ENCODE measurements around the gene PHLPP1. TPM values are rescaled to one million over a fixed set of nuclear protein-coding genes. Genes with fewer than 3 reads are reported as not detected.

PHLPP1 gene
- total and polyA plus RNA-seq, 5 experiments from 2014 or later: 0.17 to 9.4 (median 0.44) TPM

DNA sequence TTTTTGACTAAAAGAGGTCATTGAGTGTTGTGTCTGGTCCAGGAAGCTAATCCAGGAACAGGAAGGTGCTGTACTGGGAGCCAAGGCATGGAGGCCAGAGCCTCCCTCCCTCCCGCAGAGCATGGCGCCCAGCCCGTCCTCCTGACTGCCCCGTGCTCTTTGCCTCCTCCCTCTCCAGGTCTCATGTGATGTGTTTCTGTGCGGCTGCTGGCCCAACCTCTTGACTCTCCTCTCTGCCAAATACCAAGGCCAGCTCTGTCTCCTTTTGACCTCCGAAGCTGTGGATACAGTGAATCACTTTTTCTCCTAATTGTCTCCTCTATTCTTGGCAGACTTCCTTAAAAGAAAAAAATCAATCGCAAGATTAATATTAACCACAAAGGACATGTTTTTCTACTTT lies 284.1 kb downstream of the PHLPP1 start:
- no peak overlapping the region for H3K27ac Mint-ChIP-seq

DNA sequence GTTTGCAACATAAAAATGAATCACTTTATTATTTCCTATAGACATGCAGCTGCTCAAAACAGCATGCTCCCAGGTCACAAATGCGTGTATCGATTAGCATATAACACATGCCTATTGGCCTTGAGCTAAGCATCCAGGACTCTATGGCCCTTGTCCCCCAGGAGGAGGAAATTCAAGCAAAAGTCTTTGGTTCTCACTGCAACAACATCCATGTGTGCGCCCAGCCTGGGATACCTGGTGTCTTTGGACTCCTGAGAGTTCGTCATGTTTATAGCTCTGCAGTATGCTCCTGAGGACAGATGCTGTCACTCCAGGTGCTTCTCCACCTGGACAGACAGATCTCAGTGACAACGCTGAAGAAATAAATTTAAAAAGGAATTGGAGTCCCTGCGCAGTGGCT lies 284.6 kb downstream of the PHLPP1 start:
- POLR2A ChIA-PET: no interaction called here
- Mint-ChIP-seq H3K9me3 (no peaks in the 10 kb centered on the region), H3K36me3 (no peaks in the 10 kb centered on the region), H3K27ac (no peak overlapping the region), H3K4me3 (no peak overlapping the region), H3K4me1 (peaks cover 0 to 3% (median 0%) of the 10 kb centered on the region in 4 donors), H3K27me3 (peaks cover 0 to 4% (median 2%) of the 10 kb centered on the region in 5 donors)
- DNase-seq: no peak
- ATAC-seq: no peak

More for the DNA sequence above, 284.1 kb downstream of the PHLPP1 start:
- H3K4me3 Mint-ChIP-seq: no peak overlapping the region
- H3K9me3 Mint-ChIP-seq: no peaks in the 10 kb centered on the region
- H3K4me1 Mint-ChIP-seq: peaks cover 0 to 3% (median 0%) of the 10 kb centered on the region in 4 donors
- DNase-seq: no peak
- POLR2A ChIA-PET: no interaction called here
- H3K36me3 Mint-ChIP-seq: no peaks in the 10 kb centered on the region
- H3K27me3 Mint-ChIP-seq: peaks cover 0 to 4% (median 2%) of the 10 kb centered on the region in 5 donors
- ATAC-seq: no peak

DNA sequence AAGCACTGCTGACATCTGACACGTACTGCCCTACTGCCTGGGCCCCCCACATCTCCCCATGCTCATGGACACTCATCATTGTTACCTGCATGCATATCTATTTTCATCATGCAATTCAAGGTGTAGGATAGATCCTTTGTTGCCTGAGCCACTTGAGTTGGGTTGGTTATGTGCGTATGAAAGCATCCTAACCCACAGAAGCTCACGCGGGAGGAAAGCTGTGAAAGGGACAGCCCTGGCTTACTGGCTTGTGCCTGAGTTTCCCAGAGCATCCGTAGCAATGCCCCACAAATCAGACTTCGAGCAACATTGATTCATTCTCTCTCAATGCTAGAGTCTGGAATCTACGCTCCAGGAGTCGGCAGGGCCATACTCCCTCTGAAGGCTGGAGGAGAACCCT lies 285.5 kb downstream of the PHLPP1 start:
- no peak overlapping the region for H3K27ac Mint-ChIP-seq
- H3K4me3 Mint-ChIP-seq: no peak overlapping the region
- H3K4me1 Mint-ChIP-seq: peaks cover 0 to 3% (median 0%) of the 10 kb centered on the region in 4 donors
- POLR2A ChIA-PET: no interaction called here
- no peaks in the 10 kb centered on the region for H3K36me3 Mint-ChIP-seq
- DNase-seq (no peak), ATAC-seq (no peak)
- H3K9me3 Mint-ChIP-seq: no peaks in the 10 kb centered on the region
- H3K27me3 Mint-ChIP-seq: peaks cover 0 to 4% (median 0%) of the 10 kb centered on the region in 5 donors

DNA sequence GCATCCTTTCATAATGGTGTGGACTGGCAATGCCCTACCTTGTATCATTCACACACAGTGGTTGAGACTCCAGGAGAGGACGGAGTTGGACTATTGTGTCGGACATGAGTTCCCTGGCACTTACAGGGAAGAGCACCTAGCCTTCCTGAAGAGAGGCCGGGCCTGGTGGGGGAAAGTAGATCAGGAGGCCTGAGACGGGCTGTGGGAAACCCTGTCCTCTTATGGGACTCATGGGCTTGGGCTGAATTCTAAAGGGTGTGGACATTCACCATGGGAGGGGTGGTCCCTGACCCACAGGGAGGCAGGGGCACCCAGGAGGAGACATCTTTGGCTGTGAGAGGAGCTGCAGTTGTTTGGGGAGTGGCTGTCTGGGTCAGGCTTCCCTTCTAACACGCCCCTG lies 286.5 kb downstream of the PHLPP1 start:
- H3K36me3 Mint-ChIP-seq: no peaks in the 10 kb centered on the region
- peaks cover 0 to 4% (median 0%) of the 10 kb centered on the region in 5 donors for H3K27me3 Mint-ChIP-seq
- H3K4me3 Mint-ChIP-seq: no peak overlapping the region
- H3K4me1 Mint-ChIP-seq: peaks cover 0 to 3% (median 0%) of the 10 kb centered on the region in 4 donors
- no peak overlapping the region for H3K27ac Mint-ChIP-seq
- DNase-seq (no peak), ATAC-seq (no peak)
- no peaks in the 10 kb centered on the region for H3K9me3 Mint-ChIP-seq
- POLR2A ChIA-PET: no interaction called here

DNA sequence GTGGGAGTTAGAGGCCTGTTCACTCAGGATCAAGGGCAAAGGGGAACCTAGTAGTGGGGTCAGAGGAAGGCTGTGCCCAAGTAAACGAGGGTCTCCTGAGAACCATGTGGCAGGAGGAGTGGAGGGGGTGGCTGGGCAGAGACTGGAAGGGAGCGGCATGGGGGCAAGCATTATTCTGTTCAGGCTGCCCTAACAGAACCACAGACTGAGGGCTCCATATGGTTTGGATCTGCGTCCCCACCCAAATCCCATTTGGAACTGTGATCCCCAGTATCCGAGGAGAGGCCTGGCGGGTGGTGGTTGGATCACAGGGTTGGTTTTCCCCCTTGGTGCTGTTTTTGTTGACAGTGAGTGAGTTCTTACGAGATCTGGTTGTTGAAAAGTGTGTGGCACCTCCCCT lies 287.0 kb downstream of the PHLPP1 start:
- POLR2A ChIA-PET: no interaction called here
- ATAC-seq (no peak), DNase-seq (no peak)
- no peak overlapping the region for H3K4me3 Mint-ChIP-seq
- H3K36me3 Mint-ChIP-seq: no peaks in the 10 kb centered on the region
- peaks cover 0 to 3% (median 0%) of the 10 kb centered on the region in 4 donors for H3K4me1 Mint-ChIP-seq
- H3K27ac Mint-ChIP-seq: no peak overlapping the region
- H3K27me3 Mint-ChIP-seq: peaks cover 0 to 4% (median 0%) of the 10 kb centered on the region in 5 donors
- H3K9me3 Mint-ChIP-seq: no peaks in the 10 kb centered on the region

DNA sequence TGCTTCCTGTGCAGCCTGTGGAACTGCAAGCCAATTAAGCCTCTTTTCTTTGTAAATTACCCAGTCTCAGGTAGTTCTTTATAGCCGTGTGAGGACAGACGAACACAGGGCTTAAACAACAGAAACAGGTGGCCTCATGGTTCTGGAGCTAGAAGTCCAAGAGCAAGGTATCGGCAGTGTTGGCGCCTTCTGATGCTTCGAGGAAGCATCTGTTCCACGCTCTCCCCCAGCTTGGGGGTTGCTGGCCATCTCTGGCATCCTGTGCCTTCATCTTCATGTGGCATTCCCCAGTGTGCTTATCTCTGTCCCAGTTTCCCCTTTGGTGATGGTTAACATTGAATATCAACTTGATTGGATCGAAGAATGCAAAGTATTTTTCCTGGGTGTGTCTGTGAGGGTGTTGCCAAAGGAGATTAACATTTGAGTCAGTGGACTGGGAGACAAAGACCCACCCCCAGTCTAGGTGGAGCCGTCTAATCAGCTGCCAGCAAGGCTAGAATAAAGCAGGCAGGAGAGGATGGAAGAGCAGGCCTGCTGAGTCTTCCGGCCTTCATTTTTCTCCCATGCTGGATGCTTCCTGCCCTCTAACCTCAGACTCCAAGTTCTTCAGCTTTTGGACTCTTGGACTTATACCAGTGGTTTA lies 287.6 kb downstream of the PHLPP1 start:
- Mint-ChIP-seq H3K27me3 (peaks cover 0 to 4% (median 0%) of the 10 kb centered on the region in 5 donors), H3K27ac (no peak overlapping the region), H3K4me3 (no peak overlapping the region), H3K36me3 (no peaks in the 10 kb centered on the region), H3K9me3 (no peaks in the 10 kb centered on the region), H3K4me1 (peaks cover 0 to 3% (median 0%) of the 10 kb centered on the region in 4 donors)
- POLR2A ChIA-PET: no interaction called here
- DNase-seq: no peak
- ATAC-seq: no peak

DNA sequence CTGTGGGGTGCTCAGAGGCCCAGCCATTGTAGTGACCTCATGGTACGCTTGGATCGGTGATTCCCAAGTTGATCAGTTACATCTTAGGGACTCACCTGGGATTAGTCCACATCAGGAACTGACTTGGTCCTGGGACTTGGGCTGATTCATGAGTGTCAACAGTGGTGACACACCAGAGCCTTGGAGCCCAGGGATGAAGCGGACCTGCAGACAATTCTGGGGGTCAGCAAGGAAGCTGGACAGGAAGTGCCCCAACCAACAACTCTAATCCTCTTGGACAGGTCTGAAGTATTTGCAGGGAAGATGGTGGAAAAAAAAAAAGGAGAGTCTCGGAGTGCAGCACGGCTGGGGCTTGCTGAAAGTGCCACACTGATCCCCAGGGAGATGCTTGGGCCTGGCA lies 288.6 kb downstream of the PHLPP1 start:
- peak overlapping the region in 1 of 10 donors; percentile 67 for H3K27ac Mint-ChIP-seq
- no peak for DNase-seq
- H3K27me3 Mint-ChIP-seq: peaks cover 0 to 2% (median 0%) of the 10 kb centered on the region in 5 donors
- peaks cover 0 to under 1% (median 0%) of the 10 kb centered on the region in 4 donors for H3K4me1 Mint-ChIP-seq
- POLR2A ChIA-PET: no interaction called here
- ATAC-seq: no peak
- no peaks in the 10 kb centered on the region for H3K9me3 Mint-ChIP-seq
- no peaks in the 10 kb centered on the region for H3K36me3 Mint-ChIP-seq
- no peak overlapping the region for H3K4me3 Mint-ChIP-seq

DNA sequence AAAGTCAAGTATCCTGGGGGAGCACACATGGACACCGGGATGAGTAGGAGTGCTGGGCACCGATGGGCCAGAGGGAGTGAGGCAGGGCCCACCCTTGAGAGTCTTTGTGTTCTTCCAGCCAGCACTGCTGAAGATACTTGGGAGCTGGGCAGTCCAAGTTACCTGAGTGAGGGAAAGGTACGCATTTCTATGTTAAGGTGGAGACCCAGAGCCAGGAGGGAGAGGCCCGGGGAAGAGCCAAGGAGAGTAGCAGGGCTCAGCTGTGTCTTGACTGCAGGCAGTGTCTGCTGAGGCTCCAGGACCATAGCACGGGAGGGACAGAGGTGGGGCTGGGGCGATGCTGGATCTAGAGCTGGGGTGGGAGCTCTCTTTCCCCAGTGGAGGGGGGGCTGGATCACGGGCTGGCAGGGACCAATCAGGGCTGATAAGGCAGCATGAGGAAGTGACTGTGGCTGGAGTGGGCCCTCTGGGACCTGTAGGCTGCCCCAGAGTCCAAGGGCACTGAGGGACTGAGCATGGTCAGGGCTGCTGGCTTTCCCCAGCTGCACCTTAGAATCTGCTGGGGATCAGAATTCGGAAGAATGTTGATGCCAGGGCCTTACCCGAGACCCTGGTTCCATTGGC lies 289.2 kb downstream of the PHLPP1 start:
- H3K4me1 Mint-ChIP-seq: no peaks in the 10 kb centered on the region

DNA sequence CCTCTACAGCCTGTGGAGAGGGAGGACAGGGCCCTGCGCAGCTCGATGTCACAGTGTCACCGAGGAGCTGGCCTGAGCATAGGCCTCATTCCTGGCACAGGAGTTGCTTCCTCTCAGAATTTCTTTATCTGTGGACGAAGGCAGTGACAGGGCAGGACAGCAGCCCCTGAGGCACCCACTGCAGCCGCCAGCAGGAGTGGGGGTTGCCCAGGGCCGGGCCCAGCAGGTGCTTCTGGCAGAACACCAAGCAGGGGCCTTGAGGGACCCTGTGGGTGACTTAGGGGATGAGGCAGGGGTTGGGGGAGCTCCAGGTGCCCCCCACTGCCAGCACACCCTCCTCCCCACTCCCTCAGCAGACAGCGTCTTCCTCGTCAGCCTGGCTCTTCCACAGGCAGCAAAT lies 290.0 kb downstream of the PHLPP1 start:
- H3K9me3 Mint-ChIP-seq: no peaks in the 10 kb centered on the region
- DNase-seq (no peak), ATAC-seq (no peak)
- H3K4me3 Mint-ChIP-seq: no peak overlapping the region
- no peak overlapping the region for H3K27ac Mint-ChIP-seq
- H3K27me3 Mint-ChIP-seq: peaks cover 0 to 2% (median 0%) of the 10 kb centered on the region in 5 donors
- H3K4me1 Mint-ChIP-seq: no peaks in the 10 kb centered on the region
- H3K36me3 Mint-ChIP-seq: no peaks in the 10 kb centered on the region
- POLR2A ChIA-PET: no interaction called here

More for the DNA sequence above, 289.2 kb downstream of the PHLPP1 start:
- no peak overlapping the region for H3K4me3 Mint-ChIP-seq
- POLR2A ChIA-PET: no interaction called here
- H3K9me3 Mint-ChIP-seq: no peaks in the 10 kb centered on the region
- ATAC-seq (no peak), DNase-seq (no peak)
- no peaks in the 10 kb centered on the region for H3K36me3 Mint-ChIP-seq
- peak overlapping the region in 3 of 10 donors; percentile 41 to 67 (median 51) for H3K27ac Mint-ChIP-seq
- peaks cover 0 to 2% (median 0%) of the 10 kb centered on the region in 5 donors for H3K27me3 Mint-ChIP-seq

DNA sequence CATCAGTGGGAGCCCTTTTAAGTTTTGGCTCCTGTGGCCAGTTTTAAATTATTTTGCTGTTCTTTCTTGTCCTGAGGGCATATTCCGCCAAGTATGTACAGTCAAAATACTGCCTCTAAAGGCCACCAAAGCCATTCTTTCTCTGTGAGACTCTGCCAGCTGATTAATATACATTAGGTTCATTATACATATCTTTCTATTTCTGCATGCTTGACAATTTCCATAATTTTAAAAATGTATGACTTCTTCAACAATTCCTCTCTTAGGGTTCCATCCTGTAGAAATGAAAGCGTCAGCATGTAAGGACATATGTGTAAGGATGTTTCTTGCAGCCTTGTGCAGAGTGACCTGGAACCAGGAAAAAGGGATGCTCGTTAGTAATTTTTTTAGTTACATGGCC lies 291.9 kb downstream of the PHLPP1 start:
- Mint-ChIP-seq H3K27me3 (peaks cover 0 to 1% (median 0%) of the 10 kb centered on the region in 5 donors), H3K9me3 (no peaks in the 10 kb centered on the region), H3K36me3 (no peaks in the 10 kb centered on the region), H3K4me3 (no peak overlapping the region), H3K4me1 (no peaks in the 10 kb centered on the region), H3K27ac (no peak overlapping the region)
- no peak for DNase-seq
- POLR2A ChIA-PET: no interaction called here
- no peak for ATAC-seq

DNA sequence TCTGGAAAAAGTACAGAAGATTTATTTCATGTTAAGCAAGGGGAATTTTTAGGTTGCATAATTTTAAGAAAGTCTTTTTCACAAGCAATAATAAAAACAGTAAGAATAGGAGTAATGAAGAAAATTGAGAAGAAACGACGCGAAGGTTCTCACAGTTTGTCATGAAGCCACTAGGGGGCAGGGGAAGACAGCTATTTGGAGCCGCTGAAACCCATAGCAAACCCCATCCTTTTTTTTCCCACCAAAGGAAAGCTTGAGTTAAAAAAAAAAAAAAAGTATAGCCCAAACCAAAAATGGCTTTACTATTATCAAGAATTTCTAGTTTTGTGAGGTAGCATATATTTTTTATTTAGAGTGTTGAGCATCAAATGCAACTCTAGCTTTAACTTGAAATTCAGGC lies 300.9 kb downstream of the PHLPP1 start:
- ATAC-seq (peak; percentile 61 to 69), DNase-seq (peak; percentile 21 to 75 (median 49))
- H3K4me3 Mint-ChIP-seq: no peak overlapping the region
- peaks cover 5 to 23% (median 7%) of the 10 kb centered on the region in 5 donors for H3K27me3 Mint-ChIP-seq
- no peaks in the 10 kb centered on the region for H3K4me1 Mint-ChIP-seq
- H3K36me3 Mint-ChIP-seq: peaks cover 0 to 6% (median 6%) of the 10 kb centered on the region in 3 donors
- POLR2A ChIA-PET: interaction anchor here (0.7 to 1.4 kb wide), 4 partner anchors 69 to 405 kb away, joined by 3 to 5 read pairs (median 4); no protein-coding TSS in a partner anchor
- H3K27ac Mint-ChIP-seq: no peak overlapping the region
- H3K9me3 Mint-ChIP-seq: peaks cover 2 to 14% (median 8%) of the 10 kb centered on the region in 9 donors

DNA sequence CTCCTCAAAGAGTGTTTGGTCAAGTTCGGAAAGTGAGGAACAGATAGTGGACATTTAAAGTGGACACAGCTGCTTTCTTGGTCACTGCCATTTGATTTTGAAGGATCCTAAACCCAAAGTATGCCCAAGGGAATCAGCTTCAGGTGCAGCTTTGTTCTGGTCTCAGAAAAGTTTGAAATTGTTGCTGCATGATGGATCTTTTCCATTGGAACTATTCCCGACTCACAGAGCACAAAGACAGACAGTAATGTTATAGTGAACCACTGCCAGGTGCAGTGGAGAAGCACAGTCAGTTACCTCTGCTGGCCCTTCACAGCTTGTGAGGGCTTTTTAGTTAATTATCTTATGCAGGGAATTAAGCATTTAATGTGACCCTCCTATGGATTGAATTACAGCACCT lies 301.7 kb downstream of the PHLPP1 start:
- ATAC-seq (no peak), DNase-seq (no peak)
- Mint-ChIP-seq H3K9me3 (peaks cover 2 to 14% (median 8%) of the 10 kb centered on the region in 9 donors), H3K36me3 (peaks cover 0 to 6% (median 6%) of the 10 kb centered on the region in 3 donors), H3K27me3 (peaks cover 5 to 23% (median 7%) of the 10 kb centered on the region in 5 donors), H3K4me1 (no peaks in the 10 kb centered on the region), H3K27ac (no peak overlapping the region), H3K4me3 (no peak overlapping the region)
- POLR2A ChIA-PET: interaction anchor here (0.9 kb wide), 1 partner anchor 323 kb away, joined by 3 read pairs; no protein-coding TSS in a partner anchor

DNA sequence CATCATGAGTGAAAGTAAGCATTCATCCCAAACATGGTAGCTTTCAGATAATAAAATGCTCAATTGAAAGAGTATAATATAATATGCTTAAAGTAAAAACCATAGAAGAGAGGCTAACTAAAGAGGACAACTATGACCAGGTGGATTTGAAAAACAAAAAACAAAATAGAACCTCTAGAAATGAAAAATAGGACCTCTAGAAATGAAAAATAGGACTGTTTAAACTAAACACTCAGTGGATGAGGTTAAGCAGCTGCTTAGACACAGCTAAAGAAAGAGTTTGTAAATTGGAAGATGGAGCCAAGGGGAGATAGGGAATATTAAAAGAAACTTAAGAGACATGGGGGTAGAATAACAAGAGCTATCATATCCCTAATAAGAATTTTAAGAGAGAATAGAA lies 302.6 kb downstream of the PHLPP1 start:
- DNase-seq (no peak), ATAC-seq (no peak)
- no peak overlapping the region for H3K27ac Mint-ChIP-seq
- H3K36me3 Mint-ChIP-seq: peaks cover 0 to 6% (median 6%) of the 10 kb centered on the region in 3 donors
- H3K27me3 Mint-ChIP-seq: peaks cover 5 to 21% (median 7%) of the 10 kb centered on the region in 5 donors
- peaks cover 2 to 14% (median 8%) of the 10 kb centered on the region in 9 donors for H3K9me3 Mint-ChIP-seq
- H3K4me3 Mint-ChIP-seq: no peak overlapping the region
- POLR2A ChIA-PET: interaction anchor here (0.5 kb wide), 1 partner anchor 404 kb away, joined by 4 read pairs; the partner anchor contains the start of gene VPS4B
- H3K4me1 Mint-ChIP-seq: no peaks in the 10 kb centered on the region
